Epidermal melanocyte (primary cell): ENCODE results near the gene NXPH3.
A peak's percentile ranks its signal among the peaks of the same experiment; 100 is the strongest.
"Not testable (repeated sequence)": the region's sequence is repeated elsewhere in the genome, so short reads cannot be mapped to it uniquely, and the experiment has no call there.

Experiments used
- DNase-seq: peaks from one replicate; pipeline ENCODE4 v3.0.0; 2011; ENCODE audit warnings: low spot score; ENCODE audit not compliant: insufficient read length

NXPH3 gene

GRCh38 chr17:49554694-49555494 lies 20.8 kb upstream of the NXPH3 start:
- DNase-seq = no peak

- no peak for DNase-seq
Observed at GRCh38 chr17:49555495-49556222, 20.0 kb upstream of the NXPH3 start.

GRCh38 chr17:49556223-49556943 lies 19.3 kb upstream of the NXPH3 start:
- DNase-seq = peak; percentile 84

- DNase-seq = no peak
Observed at GRCh38 chr17:49557312-49558024, 18.2 kb upstream of the NXPH3 start.

GRCh38 chr17:49564638-49565037 lies 11.0 kb upstream of the NXPH3 start:
- DNase-seq = no peak

- no peak for DNase-seq
Observed at GRCh38 chr17:49565948-49566491, 9.7 kb upstream of the NXPH3 start.

- DNase-seq = no peak
Observed at GRCh38 chr17:49566668-49567071, 9.0 kb upstream of the NXPH3 start.

GRCh38 chr17:49567104-49567521 lies 8.6 kb upstream of the NXPH3 start:
- no peak for DNase-seq

GRCh38 chr17:49567871-49568694 lies 7.6 kb upstream of the NXPH3 start:
- DNase-seq = peak; percentile 57

- DNase-seq = not testable (repeated sequence)
Observed at GRCh38 chr17:49568695-49569047, 7.0 kb upstream of the NXPH3 start.

- no peak for DNase-seq
Observed at GRCh38 chr17:49570540-49571242, 5.0 kb upstream of the NXPH3 start.

GRCh38 chr17:49571283-49571682 lies 4.4 kb upstream of the NXPH3 start:
- DNase-seq = no peak

GRCh38 chr17:49571764-49572163 lies 3.9 kb upstream of the NXPH3 start:
- no peak for DNase-seq

GRCh38 chr17:49572226-49572625 lies 3.4 kb upstream of the NXPH3 start:
- DNase-seq = no peak

- DNase-seq = no peak
Observed at GRCh38 chr17:49572806-49573420, 2.8 kb upstream of the NXPH3 start.

GRCh38 chr17:49573510-49574322 lies 2.0 kb upstream of the NXPH3 start:
- DNase-seq = no peak

GRCh38 chr17:49574323-49574781 lies 1.3 kb upstream of the NXPH3 start:
- no peak for DNase-seq

GRCh38 chr17:49574945-49575678 lies 559 bp upstream of the NXPH3 start:
- no peak for DNase-seq
